Fibroblast of lung (primary cell): ENCODE results near the gene COL16A1.

Experiments
- CTCF ChIP-seq, 2 donors: IDR thresholded peaks in 1 of 2; conservative IDR thresholded peaks in 1 of 2; 1 replicate in 1 of 2; 2 replicates in 1 of 2; pipeline ENCODE4 v1.5.1; 2011 to 2012; ENCODE audit warnings: low read length in 2 of 2, control low read depth in 1 of 2, inconsistent platforms in 1 of 2, low read depth in 1 of 2, mild to moderate bottlenecking in 1 of 2
- EZH2 ChIP-seq: IDR thresholded peaks from 2 replicates; pipeline ENCODE4 v1.5.1; 2012; ENCODE audit warnings: low read length, control low read depth, mild to moderate bottlenecking; ENCODE audit errors: missing control alignments

GRCh38 chr1:31625561-31626222, 78.1 kb downstream of the COL16A1 start:
- TF ChIP-seq CTCF (conservative IDR thresholded peaks at IDR 0.05 in 1 of 2, IDR thresholded peaks at IDR 0.05 in 1 of 2; ENCODE audit: low read depth in 1 of 2, low read length in 2 of 2) (no peak), EZH2 (no peak)
